ENCODE data around the gene TSEN15. TPM values are rescaled to one million over a fixed set of nuclear protein-coding genes. Genes with fewer than 3 reads are reported as not detected.

The TSEN15 gene
- total and polyA plus RNA-seq, 4 donors = 9.1 to 21.9 (median 19.3) TPM

GRCh38 chr1:184101141-184101540 lies 49.6 kb downstream of the TSEN15 start (continued):
- TF ChIP-seq ZBTB33 (IDR thresholded peaks at IDR 0.05) (no peak), HNF4A (conservative IDR thresholded peaks at IDR 0.05) (no peak), MAX (IDR thresholded peaks at IDR 0.05) (no peak), YY1 (IDR thresholded peaks at IDR 0.05) (no peak), EGR1 (IDR thresholded peaks at IDR 0.05; ENCODE audit: low read depth in 2 of 2) (no peak), RXRA (IDR thresholded peaks at IDR 0.05) (no peak)

GRCh38 chr1:184101571-184101970 lies 50.0 kb downstream of the TSEN15 start:
- 78% methylated on average over 1 of the region's 1 CpG for whole genome bisulfite sequencing
- H3K27me3 ChIP-seq (ENCODE audit: control insufficient read depth in 4 of 4, insufficient read depth in 4 of 4, low read length in 3 of 4) = no peaks in the 10 kb centered on the region
- H3K9me3 ChIP-seq (ENCODE audit: control insufficient read depth in 4 of 4, low read length in 3 of 4) = no peaks in the 10 kb centered on the region
- H3K4me3 ChIP-seq (ENCODE audit: low read depth in 1 of 3, low read length in 3 of 3) = no peak overlapping the region
- no peak for DNase-seq (ENCODE audit: low spot score)
- H3K27ac ChIP-seq (ENCODE audit: low read depth in 1 of 2, low read length in 2 of 2) = no peak overlapping the region
- no peaks in the 10 kb centered on the region for H3K4me1 ChIP-seq (ENCODE audit: control insufficient read depth in 4 of 4, insufficient read depth in 4 of 4, low read length in 3 of 4)
- TF ChIP-seq JUND (IDR thresholded peaks at IDR 0.05) (no peak), HNF4G (IDR thresholded peaks at IDR 0.05) (no peak), HNF4A (conservative IDR thresholded peaks at IDR 0.05) (no peak), SP1 (IDR thresholded peaks at IDR 0.05) (no peak), GABPA (IDR thresholded peaks at IDR 0.05 in 1 of 2, conservative IDR thresholded peaks at IDR 0.05 in 1 of 2) (no peak), FOXA1 (IDR thresholded peaks at IDR 0.05) (no peak), YY1 (IDR thresholded peaks at IDR 0.05) (no peak), REST (IDR thresholded peaks at IDR 0.05) (no peak)
- H3K36me3 ChIP-seq (ENCODE audit: control insufficient read depth in 4 of 4, insufficient read depth in 3 of 4, low read depth in 1 of 4, low read length in 3 of 4) = no peaks in the 10 kb centered on the region
- no peak overlapping the region for H3K9ac ChIP-seq (ENCODE audit: low read depth in 1 of 2, low read length in 2 of 2)

- H3K4me3 ChIP-seq (ENCODE audit: low read depth in 1 of 3, low read length in 3 of 3) = no peak overlapping the region
- DNase-seq (ENCODE audit: low spot score) = no peak
- 87% methylated on average over 11 of the region's 11 CpGs for WGBS
Measured at GRCh38 chr1:184110272-184111204, 59.0 kb downstream of the TSEN15 start.

More at GRCh38 chr1:184110272-184111204, 59.0 kb downstream of the TSEN15 start:
- no peak overlapping the region for H3K9ac ChIP-seq (ENCODE audit: low read depth in 1 of 2, low read length in 2 of 2)
- no peak overlapping the region for H3K27ac ChIP-seq (ENCODE audit: low read depth in 1 of 2, low read length in 2 of 2)
- no peaks in the 10 kb centered on the region for H3K36me3 ChIP-seq (ENCODE audit: control insufficient read depth in 4 of 4, insufficient read depth in 3 of 4, low read depth in 1 of 4, low read length in 3 of 4)
- H3K4me1 ChIP-seq (ENCODE audit: control insufficient read depth in 4 of 4, insufficient read depth in 4 of 4, low read length in 3 of 4) = no peaks in the 10 kb centered on the region
- H3K9me3 ChIP-seq (ENCODE audit: control insufficient read depth in 4 of 4, low read length in 3 of 4) = no peaks in the 10 kb centered on the region
- TF ChIP-seq EGR1 (IDR thresholded peaks at IDR 0.05; ENCODE audit: low read depth in 2 of 2) (no peak), CTCF (IDR thresholded peaks at IDR 0.05; ENCODE audit: low read depth, low read length, missing input control) (no peak), GABPA (IDR thresholded peaks at IDR 0.05 in 1 of 2, conservative IDR thresholded peaks at IDR 0.05 in 1 of 2) (no peak)
- no peaks in the 10 kb centered on the region for H3K27me3 ChIP-seq (ENCODE audit: control insufficient read depth in 4 of 4, insufficient read depth in 4 of 4, low read length in 3 of 4)

All from liver (tissue), 9 donors.